ENCODE results near the gene HENMT1. TPM values are rescaled to one million over a fixed set of nuclear protein-coding genes. Genes with fewer than 3 reads are reported as not detected.

The HENMT1 gene
- total and polyA plus RNA-seq, 4 donors = 3.0 to 6.0 (median 3.6) TPM

DNA sequence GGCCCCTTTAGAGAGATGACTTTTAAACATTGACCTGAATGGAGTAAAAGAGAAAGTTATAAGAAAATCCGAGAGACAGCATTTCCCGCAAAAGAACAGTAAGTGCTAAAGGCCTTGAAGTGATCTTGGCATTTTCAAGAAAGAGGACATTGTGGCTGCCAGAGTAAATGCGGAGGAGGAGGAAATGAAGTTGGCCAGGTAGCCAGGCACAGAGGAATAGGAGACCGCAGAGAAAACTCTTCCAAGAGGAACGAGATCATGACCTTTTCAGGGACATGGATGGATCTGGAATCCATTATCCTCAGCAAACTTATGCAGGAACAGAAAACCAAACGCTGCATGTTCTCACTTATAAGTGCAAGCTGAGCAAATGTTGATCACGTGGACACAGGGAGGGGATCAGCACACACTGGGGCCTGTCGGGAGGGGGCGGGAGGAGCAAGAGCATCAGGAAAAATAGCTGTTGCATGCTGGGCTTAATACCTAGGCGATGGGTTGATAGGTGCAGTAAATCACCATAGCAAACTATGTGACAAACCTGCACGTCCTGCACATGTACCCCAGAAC lies 51.3 kb downstream of the HENMT1 start:
- DNase-seq (no peak), ATAC-seq (ENCODE audit: low FRiP score) (no peak)
- Histone ChIP-seq H3K27ac (ENCODE audit: low read depth in 1 of 2, low read length in 2 of 2) (no peak overlapping the region), H3K36me3 (ENCODE audit: control insufficient read depth in 1 of 2, insufficient read depth in 2 of 2, low read length in 1 of 2) (peaks cover 0 to 2% of the 10 kb centered on the region in 2 donors), H3K9me3 (ENCODE audit: control insufficient read depth, low read length) (no peaks in the 10 kb centered on the region), H3K4me3 (ENCODE audit: low read length in 2 of 2) (no peak overlapping the region), H3K4me1 (ENCODE audit: control insufficient read depth in 1 of 2, insufficient read depth in 2 of 2, low read length in 2 of 2) (peaks cover 3 to 6% of the 10 kb centered on the region in 2 donors), H3K27me3 (ENCODE audit: control insufficient read depth in 1 of 2, insufficient read depth in 2 of 2, low read length in 1 of 2) (no peaks in the 10 kb centered on the region)
- WGBS, 2 donors = 21 to 23% methylated on average over 11 of the region's 11 CpGs
- intact Hi-C loops (cut with DNase I) = loop anchor here in 1 of 2 donors (10.0 kb wide), 1 partner anchor 45 kb away; the partner anchor contains the start of gene EEIG2

- H3K4me3 ChIP-seq (ENCODE audit: low read length in 2 of 2) = no peak overlapping the region
- intact Hi-C loops (cut with DNase I) = no loop called here
- DNase-seq (no peak), ATAC-seq (ENCODE audit: low FRiP score) (no peak)
- no peaks in the 10 kb centered on the region for H3K27me3 ChIP-seq (ENCODE audit: control insufficient read depth in 1 of 2, insufficient read depth in 2 of 2, low read length in 1 of 2)
- no peaks in the 10 kb centered on the region for H3K36me3 ChIP-seq (ENCODE audit: control insufficient read depth in 1 of 2, insufficient read depth in 2 of 2, low read length in 1 of 2)
- H3K4me1 ChIP-seq (ENCODE audit: control insufficient read depth in 1 of 2, insufficient read depth in 2 of 2, low read length in 2 of 2) = peaks cover 3 to 6% of the 10 kb centered on the region in 2 donors
- no peak overlapping the region for H3K27ac ChIP-seq (ENCODE audit: low read depth in 1 of 2, low read length in 2 of 2)
- no peaks in the 10 kb centered on the region for H3K9me3 ChIP-seq (ENCODE audit: control insufficient read depth, low read length)
Measured at GRCh38 chr1:108606478-108606877, 54.4 kb downstream of the HENMT1 start.

GRCh38 chr1:108605633-108606032 lies 55.3 kb downstream of the HENMT1 start:
- ATAC-seq (ENCODE audit: low FRiP score) = no peak
- no peak overlapping the region for H3K4me3 ChIP-seq (ENCODE audit: low read length in 2 of 2)
- peaks cover 3 to 6% of the 10 kb centered on the region in 2 donors for H3K4me1 ChIP-seq (ENCODE audit: control insufficient read depth in 1 of 2, insufficient read depth in 2 of 2, low read length in 2 of 2)
- intact Hi-C loops (cut with DNase I) = no loop called here
- no peaks in the 10 kb centered on the region for H3K9me3 ChIP-seq (ENCODE audit: control insufficient read depth, low read length)
- no peaks in the 10 kb centered on the region for H3K36me3 ChIP-seq (ENCODE audit: control insufficient read depth in 1 of 2, insufficient read depth in 2 of 2, low read length in 1 of 2)
- DNase-seq = no peak
- H3K27ac ChIP-seq (ENCODE audit: low read depth in 1 of 2, low read length in 2 of 2) = no peak overlapping the region
- no peaks in the 10 kb centered on the region for H3K27me3 ChIP-seq (ENCODE audit: control insufficient read depth in 1 of 2, insufficient read depth in 2 of 2, low read length in 1 of 2)

GRCh38 chr1:108601708-108602410 lies 59.0 kb downstream of the HENMT1 start:
- no peak overlapping the region for H3K4me3 ChIP-seq (ENCODE audit: low read length in 2 of 2)

DNA sequence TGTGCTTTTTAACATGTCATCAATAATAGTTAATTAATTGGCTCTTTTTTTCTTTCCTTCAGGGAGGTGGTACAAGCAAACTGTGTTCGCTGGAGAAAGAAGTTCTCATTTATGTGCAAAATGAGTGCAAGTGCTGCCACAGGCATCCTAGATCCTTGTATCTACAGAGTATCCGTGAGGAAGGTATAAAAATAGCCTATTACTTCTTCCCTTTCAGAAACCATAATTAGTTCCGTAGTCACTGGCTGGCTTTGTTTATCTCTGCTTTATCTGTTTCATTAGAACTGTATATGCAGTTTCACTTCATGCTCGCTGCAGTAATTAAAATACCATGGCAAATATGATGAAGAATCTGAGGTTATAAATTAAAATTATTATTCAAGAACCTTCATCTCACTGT lies 60.4 kb downstream of the HENMT1 start:
- no peak for ATAC-seq (ENCODE audit: low FRiP score)
- H3K27ac ChIP-seq (ENCODE audit: low read depth in 1 of 2, low read length in 2 of 2) = no peak overlapping the region
- WGBS, 2 donors = 69 to 72% methylated on average over 4 of the region's 4 CpGs

More at GRCh38 chr1:108601708-108602410, 59.0 kb downstream of the HENMT1 start:
- 97 to 100% methylated on average over 1 of the region's 1 CpG for WGBS, 2 donors
- no peaks in the 10 kb centered on the region for H3K9me3 ChIP-seq (ENCODE audit: control insufficient read depth, low read length)
- no peaks in the 10 kb centered on the region for H3K36me3 ChIP-seq (ENCODE audit: control insufficient read depth in 1 of 2, insufficient read depth in 2 of 2, low read length in 1 of 2)
- H3K4me1 ChIP-seq (ENCODE audit: control insufficient read depth in 1 of 2, insufficient read depth in 2 of 2, low read length in 2 of 2) = no peaks in the 10 kb centered on the region
- DNase-seq (no peak), ATAC-seq (ENCODE audit: low FRiP score) (no peak)
- H3K27me3 ChIP-seq (ENCODE audit: control insufficient read depth in 1 of 2, insufficient read depth in 2 of 2, low read length in 1 of 2) = no peaks in the 10 kb centered on the region
- intact Hi-C loops (cut with DNase I) = no loop called here
- no peak overlapping the region for H3K27ac ChIP-seq (ENCODE audit: low read depth in 1 of 2, low read length in 2 of 2)

GRCh38 chr1:108598340-108598739 lies 62.6 kb downstream of the HENMT1 start:
- no peaks in the 10 kb centered on the region for H3K27me3 ChIP-seq (ENCODE audit: control insufficient read depth in 1 of 2, insufficient read depth in 2 of 2, low read length in 1 of 2)
- H3K4me3 ChIP-seq (ENCODE audit: low read length in 2 of 2) = no peak overlapping the region
- DNase-seq = no peak
- intact Hi-C loops (cut with DNase I) = no loop called here
- WGBS, 2 donors = 94 to 96% methylated on average over 1 of the region's 1 CpG
- no peaks in the 10 kb centered on the region for H3K36me3 ChIP-seq (ENCODE audit: control insufficient read depth in 1 of 2, insufficient read depth in 2 of 2, low read length in 1 of 2)
- no peaks in the 10 kb centered on the region for H3K9me3 ChIP-seq (ENCODE audit: control insufficient read depth, low read length)
- no peak overlapping the region for H3K27ac ChIP-seq (ENCODE audit: low read depth in 1 of 2, low read length in 2 of 2)
- H3K4me1 ChIP-seq (ENCODE audit: control insufficient read depth in 1 of 2, insufficient read depth in 2 of 2, low read length in 2 of 2) = peaks cover 0 to 1% of the 10 kb centered on the region in 2 donors
- ATAC-seq (ENCODE audit: low FRiP score) = no peak

More for the DNA sequence above, 60.4 kb downstream of the HENMT1 start:
- no peak overlapping the region for H3K4me3 ChIP-seq (ENCODE audit: low read length in 2 of 2)
- H3K27me3 ChIP-seq (ENCODE audit: control insufficient read depth in 1 of 2, insufficient read depth in 2 of 2, low read length in 1 of 2) = no peaks in the 10 kb centered on the region
- H3K9me3 ChIP-seq (ENCODE audit: control insufficient read depth, low read length) = no peaks in the 10 kb centered on the region
- DNase-seq = no peak
- intact Hi-C loops (cut with DNase I) = no loop called here
- no peaks in the 10 kb centered on the region for H3K36me3 ChIP-seq (ENCODE audit: control insufficient read depth in 1 of 2, insufficient read depth in 2 of 2, low read length in 1 of 2)
- no peaks in the 10 kb centered on the region for H3K4me1 ChIP-seq (ENCODE audit: control insufficient read depth in 1 of 2, insufficient read depth in 2 of 2, low read length in 2 of 2)

Other genes with a start within 250 kb of the HENMT1 start
- not detected for gene NBPF6, start 210.8 kb downstream of the HENMT1 start, total RNA-seq
- gene NBPF6, start 210.8 kb downstream of the HENMT1 start, polyA plus RNA-seq = not detected
- 10 to 100 TPM; 13.6 to 34.9 TPM for gene EEIG2, start 101.0 kb downstream of the HENMT1 start, total RNA-seq
- 10 to 100 TPM in 1 of 2 donors, 1 to 10 TPM in 1; 7.6 to 11.0 TPM for gene EEIG2, start 101.0 kb downstream of the HENMT1 start, polyA plus RNA-seq
- gene PRPF38B, start 31.2 kb upstream of the HENMT1 start, total RNA-seq = 10 to 100 TPM; 41.2 to 45.6 TPM
- gene PRPF38B, start 31.2 kb upstream of the HENMT1 start, polyA plus RNA-seq = 10 to 100 TPM; 24.9 to 43.8 TPM
- gene FNDC7, start 51.8 kb upstream of the HENMT1 start, total RNA-seq = not detected
- under 1 TPM in 1 of 2 donors, not detected in 1; 0.15 TPM for gene FNDC7, start 51.8 kb upstream of the HENMT1 start, polyA plus RNA-seq
- gene STXBP3, start 85.6 kb upstream of the HENMT1 start, total RNA-seq = 10 to 100 TPM; 56.5 to 67.0 TPM
- gene STXBP3, start 85.6 kb upstream of the HENMT1 start, polyA plus RNA-seq = 10 to 100 TPM; 33.4 to 37.5 TPM
- gene AKNAD1, start 196.0 kb upstream of the HENMT1 start, total RNA-seq = under 1 TPM in 1 of 2 donors, not detected in 1; 0.72 TPM
- gene AKNAD1, start 196.0 kb upstream of the HENMT1 start, polyA plus RNA-seq = not detected
- gene GPSM2, start 215.9 kb upstream of the HENMT1 start, total RNA-seq = 10 to 100 TPM in 1 of 2 donors, 1 to 10 TPM in 1; 6.2 to 24.1 TPM
- 1 to 10 TPM; 1.2 to 6.3 TPM for gene GPSM2, start 215.9 kb upstream of the HENMT1 start, polyA plus RNA-seq